WTC11 (cell line): ENCODE measurements around the gene XRCC1. TPM values are rescaled to one million over a fixed set of nuclear protein-coding genes. Genes with fewer than 3 reads are reported as not detected.

Experiments
- ATAC-seq: fragments of 200-7000 bp; cut with Tn5 transposase; 2 replicates; pipeline ENCODE4 v1.10.0; 2021; ENCODE audit warnings: mild to moderate bottlenecking, moderate library complexity
- CTCF ChIA-PET: fragments of 300-600 bp; sonication (Branson Sonifier 250); formaldehyde crosslinking; loops from one replicate; lab custom pipeline; 2021; ENCODE audit warnings: antibody characterized with exemption; lab: Charles Lee
- POLR2A ChIA-PET: fragments of 350-600 bp; sonication (Branson Sonifier 250); formaldehyde crosslinking; loops from one replicate; lab custom pipeline; 2021; ENCODE audit warnings: antibody characterized with exemption; lab: Charles Lee
- DNase-seq: peaks from one replicate; pipeline ENCODE4 v3.0.0; 2021; ENCODE audit warnings: low spot score
- H3K27ac Mint-ChIP-seq: 2 replicates; pipeline ENCODE4 v1.8.0; 2021; ENCODE audit warnings: mixed read lengths
- H3K27me3 Mint-ChIP-seq: 2 replicates; pipeline ENCODE4 v1.8.0; 2021; ENCODE audit warnings: low read depth, mild to moderate bottlenecking, moderate library complexity, mixed read lengths
- H3K36me3 Mint-ChIP-seq: 2 replicates; pipeline ENCODE4 v1.8.0; 2021; ENCODE audit warnings: mixed read lengths
- H3K4me1 Mint-ChIP-seq: 2 replicates; pipeline ENCODE4 v1.8.0; 2022; ENCODE audit warnings: mixed read lengths
- H3K4me3 Mint-ChIP-seq: 2 replicates; pipeline ENCODE4 v1.8.0; 2021; ENCODE audit warnings: mild to moderate bottlenecking, moderate library complexity, mixed read lengths
- H3K9me3 Mint-ChIP-seq: 2 replicates; pipeline ENCODE4 v1.8.0; 2021; ENCODE audit warnings: mixed read lengths
- CREB1 ChIP-seq: sonication (generic); formaldehyde crosslinking; IDR thresholded peaks from 2 replicates; pipeline ENCODE4 v1.8.0; 2023; ENCODE audit warnings: mild to moderate bottlenecking, missing genetic modification reagents
- CTCF ChIP-seq: fragments of 200-600 bp; IDR thresholded peaks from 2 replicates; pipeline ENCODE4 v1.8.0; 2022; ENCODE audit warnings: antibody characterized with exemption
- ERG ChIP-seq: fragments of 250-450 bp; sonication (Bioruptor Pico); IDR thresholded peaks from 2 replicates; pipeline ENCODE4 v1.8.0; 2021; ENCODE audit warnings: mild to moderate bottlenecking
- FOXK1 ChIP-seq: sonication (generic); formaldehyde crosslinking; IDR thresholded peaks from 2 replicates; pipeline ENCODE4 v1.8.0; 2022; ENCODE audit warnings: mild to moderate bottlenecking, moderate library complexity, missing genetic modification reagents
- FOXP4 ChIP-seq: sonication (generic); formaldehyde crosslinking; IDR thresholded peaks from 2 replicates; pipeline ENCODE4 v1.8.0; 2022; ENCODE audit warnings: mild to moderate bottlenecking, missing genetic modification reagents
- IRF1 ChIP-seq: sonication (generic); formaldehyde crosslinking; IDR thresholded peaks from 2 replicates; pipeline ENCODE4 v1.8.0; 2023; ENCODE audit warnings: missing genetic modification reagents
- IRF2 ChIP-seq: sonication (generic); formaldehyde crosslinking; IDR thresholded peaks from 2 replicates; pipeline ENCODE4 v1.8.0; 2022; ENCODE audit warnings: low read depth, missing genetic modification reagents, borderline replicate concordance
- NFYB ChIP-seq: sonication (generic); formaldehyde crosslinking; conservative IDR thresholded peaks from 2 replicates; pipeline ENCODE4 v1.8.0; 2022; ENCODE audit warnings: low read depth, missing genetic modification reagents
- OVOL2 ChIP-seq: fragments of 250-450 bp; sonication (Bioruptor Pico); IDR thresholded peaks from 2 replicates; pipeline ENCODE4 v1.9.0; 2021; ENCODE audit warnings: mild to moderate bottlenecking, borderline replicate concordance
- SOX15 ChIP-seq: fragments of 250-450 bp; sonication (Bioruptor Pico); IDR thresholded peaks from 2 replicates; pipeline ENCODE4 v1.9.0; 2021; ENCODE audit warnings: mild to moderate bottlenecking
- TEAD4 ChIP-seq: sonication (generic); formaldehyde crosslinking; IDR thresholded peaks from 2 replicates; pipeline ENCODE4 v1.8.0; 2022; ENCODE audit warnings: mild to moderate bottlenecking, missing genetic modification reagents
- ZBTB21 ChIP-seq: sonication (generic); formaldehyde crosslinking; IDR thresholded peaks from 2 replicates; pipeline ENCODE4 v1.8.1; 2023; ENCODE audit warnings: mild to moderate bottlenecking, missing genetic modification reagents, borderline replicate concordance
- ZMAT4 ChIP-seq: fragments of 250-450 bp; sonication (Bioruptor Pico); IDR thresholded peaks from 2 replicates; pipeline ENCODE4 v1.9.0; 2021; ENCODE audit warnings: mild to moderate bottlenecking
- ZNF396 ChIP-seq: fragments of 250-450 bp; sonication (Bioruptor Pico); IDR thresholded peaks from 2 replicates; pipeline ENCODE4 v1.8.0; 2021; ENCODE audit warnings: mild to moderate bottlenecking, moderate library complexity, borderline replicate concordance
- total RNA-seq: library from RNA; stranded (reverse); gene quantifications from 3 replicates; pipeline ENCODE4 v1.2.3, GENCODE V29; 2021

XRCC1 gene
- total RNA-seq, 1 experiment from 2014 or later = 48.3 TPM

DNA sequence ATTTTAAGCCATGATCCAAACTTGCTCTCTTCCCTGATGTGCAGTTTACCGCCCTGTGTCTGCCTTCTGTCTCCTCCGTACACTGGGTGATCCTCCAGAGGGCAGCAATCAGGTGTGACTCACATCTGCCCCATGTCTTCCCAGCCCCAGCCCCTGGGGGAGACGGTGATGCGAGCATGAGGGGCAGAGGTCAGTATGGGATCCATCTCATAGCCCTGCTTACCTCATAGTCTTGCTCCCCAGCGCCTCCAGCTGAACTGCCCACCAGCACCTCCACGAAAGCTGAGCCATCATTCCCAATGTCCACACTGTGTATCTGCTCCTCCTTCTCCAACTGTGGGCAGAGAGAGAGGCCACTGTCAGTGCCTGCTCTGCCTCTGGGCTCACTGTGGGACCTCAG, 14.6 kb downstream of the XRCC1 start:
- POLR2A ChIA-PET = interaction anchor here (1.0 to 2.2 kb wide), 2 partner anchors 19 to 35 kb away, joined by 3 to 5 read pairs; partner anchors contain the start of genes IRGQ and ZNF576
- H3K36me3 Mint-ChIP-seq = peaks cover 6% of the 10 kb centered on the region; the same call in 1 of the 2 replicates
- H3K27me3 Mint-ChIP-seq = no peaks in the 10 kb centered on the region
- ATAC-seq (peak; percentile 90), DNase-seq (peak; percentile 23)
- TF ChIP-seq SOX15 (no peak), ZBTB21 (no peak), OVOL2 (CRISPR knock-in tag) (no peak), ZNF396 (CRISPR knock-in tag) (no peak), IRF1 (CRISPR knock-in tag) (no peak), FOXP4 (CRISPR knock-in tag) (no peak), IRF2 (CRISPR knock-in tag) (no peak)
- CTCF ChIA-PET = interaction anchor here (0.6 to 1.0 kb wide), 2 partner anchors 25 to 34 kb away, joined by 3 to 4 read pairs; no protein-coding TSS in a partner anchor
- no peaks in the 10 kb centered on the region for H3K4me1 Mint-ChIP-seq
- H3K4me3 Mint-ChIP-seq = no peak overlapping the region
- no peak overlapping the region; the same call in 1 of the 2 replicates for H3K27ac Mint-ChIP-seq
- H3K9me3 Mint-ChIP-seq = no peaks in the 10 kb centered on the region

- peaks cover 24% of the 10 kb centered on the region for H3K36me3 Mint-ChIP-seq
These were observed 20.0 kb downstream of the XRCC1 start for GRCh38 chr19:43555185-43555770.

More at GRCh38 chr19:43555185-43555770, 20.0 kb downstream of the XRCC1 start:
- ChIA-PET CTCF (interaction anchor here (0.5 to 7.7 kb wide), 49 partner anchors 8 to 275 kb away, joined by 3 to 152 read pairs (median 7); partner anchors contain the start of genes ETHE1, IRGQ, PINLYP and XRCC1), POLR2A (interaction anchor here (1.2 to 1.8 kb wide), 3 partner anchors 20 to 39 kb away, joined by 6 to 8 read pairs (median 6); partner anchors contain the start of gene ZNF575)
- TF ChIP-seq OVOL2 (CRISPR knock-in tag) = no peak
- TF ChIP-seq ERG (CRISPR knock-in tag) = no peak
- no peak for TF ChIP-seq TEAD4 (CRISPR knock-in tag)
- TF ChIP-seq CREB1 (CRISPR knock-in tag) = no peak
- TF ChIP-seq NFYB (CRISPR knock-in tag) = no peak
- TF ChIP-seq CTCF = peak; percentile 64
- TF ChIP-seq ZMAT4 (CRISPR knock-in tag) = no peak
- no peak for TF ChIP-seq FOXK1 (CRISPR knock-in tag)
- Mint-ChIP-seq H3K27me3 (no peaks in the 10 kb centered on the region), H3K4me3 (no peak overlapping the region), H3K4me1 (peaks cover 7% of the 10 kb centered on the region), H3K9me3 (no peaks in the 10 kb centered on the region), H3K27ac (peak overlapping the region; percentile 84)
- peak; percentile 98 for ATAC-seq
- peak; percentile 92 for DNase-seq
